SU-DHL-6 (cell line): ENCODE data around the gene CELF5.

ENCODE experiments used
- EZH2phosphoT487 ChIP-seq: fragments of 200-600 bp; sonication (generic), shearing (Covaris generic); conservative IDR thresholded peaks from 2 replicates; pipeline ENCODE4 v1.6.1; 2018; ENCODE audit warnings: mild to moderate bottlenecking, antibody characterized with exemption, low read length, moderate library complexity, mixed read lengths
- TF ChIP-seq, protein P1 (sequence below): fragments of 200-600 bp; sonication (generic); IDR thresholded peaks from one replicate; pipeline ENCODE4 v1.5.1; 2017; ENCODE audit warnings: antibody characterized with exemption, mild to moderate bottlenecking, low read length, moderate library complexity; ENCODE audit not compliant: insufficient read depth, poor library complexity, severe bottlenecking

DNA sequence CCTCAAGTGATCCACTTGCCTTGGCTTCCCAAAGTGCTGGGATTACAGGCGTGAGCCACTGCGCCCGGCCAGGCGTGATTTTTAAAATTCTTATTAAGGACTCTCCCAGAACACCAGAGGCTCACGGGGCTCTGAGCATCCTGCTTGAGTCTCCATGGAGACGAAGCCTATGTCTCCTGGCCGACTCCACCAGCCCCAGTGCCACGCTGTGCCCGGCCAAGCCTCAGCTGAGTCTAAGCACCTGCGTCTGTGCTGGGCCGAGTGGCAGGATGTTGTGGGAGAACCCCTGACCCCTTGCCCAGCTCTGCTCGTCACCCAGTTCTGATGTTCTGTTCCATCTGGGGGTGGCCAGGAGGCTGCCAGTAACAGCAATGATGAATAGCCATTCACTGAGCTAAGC lies 3.9 kb upstream of the CELF5 start:
- TF ChIP-seq, protein P1, sequence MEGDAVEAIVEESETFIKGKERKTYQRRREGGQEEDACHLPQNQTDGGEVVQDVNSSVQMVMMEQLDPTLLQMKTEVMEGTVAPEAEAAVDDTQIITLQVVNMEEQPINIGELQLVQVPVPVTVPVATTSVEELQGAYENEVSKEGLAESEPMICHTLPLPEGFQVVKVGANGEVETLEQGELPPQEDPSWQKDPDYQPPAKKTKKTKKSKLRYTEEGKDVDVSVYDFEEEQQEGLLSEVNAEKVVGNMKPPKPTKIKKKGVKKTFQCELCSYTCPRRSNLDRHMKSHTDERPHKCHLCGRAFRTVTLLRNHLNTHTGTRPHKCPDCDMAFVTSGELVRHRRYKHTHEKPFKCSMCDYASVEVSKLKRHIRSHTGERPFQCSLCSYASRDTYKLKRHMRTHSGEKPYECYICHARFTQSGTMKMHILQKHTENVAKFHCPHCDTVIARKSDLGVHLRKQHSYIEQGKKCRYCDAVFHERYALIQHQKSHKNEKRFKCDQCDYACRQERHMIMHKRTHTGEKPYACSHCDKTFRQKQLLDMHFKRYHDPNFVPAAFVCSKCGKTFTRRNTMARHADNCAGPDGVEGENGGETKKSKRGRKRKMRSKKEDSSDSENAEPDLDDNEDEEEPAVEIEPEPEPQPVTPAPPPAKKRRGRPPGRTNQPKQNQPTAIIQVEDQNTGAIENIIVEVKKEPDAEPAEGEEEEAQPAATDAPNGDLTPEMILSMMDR: no peak
- no peak for TF ChIP-seq EZH2phosphoT487
